HL-60 (cell line): Measurements from ENCODE around the gene MCCD1.
A peak's percentile ranks its signal among the peaks of the same experiment; 100 is the strongest.

Experiments
- DNase-seq, 2 experiments: peaks; one replicate each; pipeline ENCODE4 v3.0.0-alpha.2; 2010 to 2020; ENCODE audit warnings: low read depth in 1 of 2, low spot score in 1 of 2
- H3K27ac ChIP-seq: fragments of 250-450 bp; sonication (Bioruptor Pico); replicated peaks from 2 replicates; pipeline ENCODE4 v1.5.1; 2020; ENCODE audit warnings: mild to moderate bottlenecking, moderate library complexity
- H3K27me3 ChIP-seq: fragments of 250-450 bp; sonication (Bioruptor Pico); 2 replicates; pipeline ENCODE4 v1.5.1; 2021; ENCODE audit warnings: mild to moderate bottlenecking, moderate library complexity; ENCODE audit not compliant: insufficient read depth, poor library complexity, severe bottlenecking
- H3K4me3 ChIP-seq: replicated peaks from 2 replicates; pipeline ENCODE4 v1.5.1; 2011; ENCODE audit warnings: mild to moderate bottlenecking, control low read depth, low read length; ENCODE audit not compliant: insufficient read depth
- GABPA ChIP-seq: IDR thresholded peaks from 2 replicates; pipeline ENCODE4 v1.6.1; 2012; ENCODE audit warnings: low read depth
- POLR2AphosphoS5 ChIP-seq: IDR thresholded peaks from 2 replicates; pipeline ENCODE4 v1.6.1; 2012; ENCODE audit warnings: low read depth
- REST ChIP-seq: IDR thresholded peaks from 2 replicates; pipeline ENCODE4 v1.6.1; 2012; ENCODE audit warnings: low read depth; ENCODE audit not compliant: insufficient replicate concordance
- SPI1 ChIP-seq: IDR thresholded peaks from 2 replicates; pipeline ENCODE4 v1.6.1; 2012; ENCODE audit warnings: low read depth, mild to moderate bottlenecking, borderline replicate concordance
- TF ChIP-seq, protein P1 (sequence below): IDR thresholded peaks from one replicate; pipeline ENCODE4 v1.5.1; 2011; ENCODE audit warnings: low read length, control low read depth, inconsistent platforms; ENCODE audit not compliant: insufficient read depth

MCCD1 gene

GRCh38 chr6:31541059-31541657 is 12.4 kb downstream of the MCCD1 start:
- TF ChIP-seq SPI1 (peak; percentile 14; the same call in 1 of the 2 replicates), POLR2AphosphoS5 (no peak), REST (no peak), GABPA (no peak)
- TF ChIP-seq, protein P1, sequence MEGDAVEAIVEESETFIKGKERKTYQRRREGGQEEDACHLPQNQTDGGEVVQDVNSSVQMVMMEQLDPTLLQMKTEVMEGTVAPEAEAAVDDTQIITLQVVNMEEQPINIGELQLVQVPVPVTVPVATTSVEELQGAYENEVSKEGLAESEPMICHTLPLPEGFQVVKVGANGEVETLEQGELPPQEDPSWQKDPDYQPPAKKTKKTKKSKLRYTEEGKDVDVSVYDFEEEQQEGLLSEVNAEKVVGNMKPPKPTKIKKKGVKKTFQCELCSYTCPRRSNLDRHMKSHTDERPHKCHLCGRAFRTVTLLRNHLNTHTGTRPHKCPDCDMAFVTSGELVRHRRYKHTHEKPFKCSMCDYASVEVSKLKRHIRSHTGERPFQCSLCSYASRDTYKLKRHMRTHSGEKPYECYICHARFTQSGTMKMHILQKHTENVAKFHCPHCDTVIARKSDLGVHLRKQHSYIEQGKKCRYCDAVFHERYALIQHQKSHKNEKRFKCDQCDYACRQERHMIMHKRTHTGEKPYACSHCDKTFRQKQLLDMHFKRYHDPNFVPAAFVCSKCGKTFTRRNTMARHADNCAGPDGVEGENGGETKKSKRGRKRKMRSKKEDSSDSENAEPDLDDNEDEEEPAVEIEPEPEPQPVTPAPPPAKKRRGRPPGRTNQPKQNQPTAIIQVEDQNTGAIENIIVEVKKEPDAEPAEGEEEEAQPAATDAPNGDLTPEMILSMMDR, result no peak
- peak in 1 of 2 experiments; percentile 85 for DNase-seq
- Histone ChIP-seq H3K27me3 (no peaks in the 10 kb centered on the region), H3K4me3 (peak overlapping the region; percentile 63), H3K27ac (peak overlapping the region; percentile 98)

- Histone ChIP-seq H3K27ac (peak within 1 kb of the TSS; percentile 98), H3K4me3 (peak within 1 kb of the TSS; percentile 63), H3K27me3 (no peaks in the 10 kb centered on the region)
- peak; percentile 96 to 98 for DNase-seq
- TF ChIP-seq POLR2AphosphoS5, result peak; percentile 93
- TF ChIP-seq SPI1, result peak; percentile 25; the same call in 1 of the 2 replicates
- TF ChIP-seq, protein P1, result no peak
- peak; percentile 73 for TF ChIP-seq GABPA
- TF ChIP-seq REST, result peak; percentile 80
These were observed 13.1 kb downstream of the MCCD1 start, which contains the start of gene DDX39B for GRCh38 chr6:31541658-31542521. Gene DDX39B, minus strand, starts transcription at chr6:31542003. Its CDS starts 1,471 bp downstream, at chr6:31540532.

- no peak for DNase-seq
- Histone ChIP-seq H3K27ac (no peak overlapping the region), H3K27me3 (no peaks in the 10 kb centered on the region), H3K4me3 (no peak overlapping the region)
- no peak for TF ChIP-seq SPI1
- no peak for TF ChIP-seq POLR2AphosphoS5
- TF ChIP-seq, protein P1, result no peak
- TF ChIP-seq GABPA, result no peak
- no peak for TF ChIP-seq REST
These were observed 14.9 kb downstream of the MCCD1 start for GRCh38 chr6:31543639-31544038.
